ENCODE results near the gene ATP11A.

DNA sequence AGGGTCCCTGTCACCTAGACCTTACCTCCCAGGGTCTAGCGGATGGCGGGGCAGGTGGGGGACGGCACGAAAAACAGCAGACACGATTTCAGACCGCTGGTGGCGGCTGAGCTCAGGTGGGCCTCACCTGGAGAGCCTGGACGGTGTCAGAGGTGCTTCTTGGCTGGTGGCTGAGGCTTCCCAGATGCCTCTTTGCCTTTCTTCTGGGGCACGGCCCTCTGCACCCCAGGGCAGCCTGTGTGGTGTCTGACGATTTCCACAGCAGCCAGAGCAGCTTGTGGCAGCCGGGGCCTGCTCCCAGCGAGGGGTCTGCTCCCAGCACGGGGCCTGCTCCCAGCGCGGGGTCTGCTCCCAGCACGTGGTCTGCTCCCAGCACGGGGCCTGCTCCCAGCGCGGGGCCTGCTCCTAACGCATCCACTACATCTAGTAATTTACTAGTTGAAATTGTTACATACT is 66.7 kb downstream of the ATP11A start:
- TF ChIP-seq, protein P1, sequence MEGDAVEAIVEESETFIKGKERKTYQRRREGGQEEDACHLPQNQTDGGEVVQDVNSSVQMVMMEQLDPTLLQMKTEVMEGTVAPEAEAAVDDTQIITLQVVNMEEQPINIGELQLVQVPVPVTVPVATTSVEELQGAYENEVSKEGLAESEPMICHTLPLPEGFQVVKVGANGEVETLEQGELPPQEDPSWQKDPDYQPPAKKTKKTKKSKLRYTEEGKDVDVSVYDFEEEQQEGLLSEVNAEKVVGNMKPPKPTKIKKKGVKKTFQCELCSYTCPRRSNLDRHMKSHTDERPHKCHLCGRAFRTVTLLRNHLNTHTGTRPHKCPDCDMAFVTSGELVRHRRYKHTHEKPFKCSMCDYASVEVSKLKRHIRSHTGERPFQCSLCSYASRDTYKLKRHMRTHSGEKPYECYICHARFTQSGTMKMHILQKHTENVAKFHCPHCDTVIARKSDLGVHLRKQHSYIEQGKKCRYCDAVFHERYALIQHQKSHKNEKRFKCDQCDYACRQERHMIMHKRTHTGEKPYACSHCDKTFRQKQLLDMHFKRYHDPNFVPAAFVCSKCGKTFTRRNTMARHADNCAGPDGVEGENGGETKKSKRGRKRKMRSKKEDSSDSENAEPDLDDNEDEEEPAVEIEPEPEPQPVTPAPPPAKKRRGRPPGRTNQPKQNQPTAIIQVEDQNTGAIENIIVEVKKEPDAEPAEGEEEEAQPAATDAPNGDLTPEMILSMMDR (IDR thresholded peaks at IDR 0.05), result no peak
- no peak for TF ChIP-seq POLR2A (IDR thresholded peaks at IDR 0.05)
